HG02610 (cell line): ENCODE data around the gene ZFYVE1.
"Not testable (repeated sequence)": the region's sequence is repeated elsewhere in the genome, so short reads cannot be mapped to it uniquely, and the experiment has no call there.

Source experiments
- ATAC-seq: cut with Tn5 transposase; IDR thresholded peaks from one replicate; pipeline ENCODE4 v1.9.1; 2021; ENCODE audit warnings: mild to moderate bottlenecking, moderate library complexity; ENCODE audit not compliant: unreplicated experiment

Gene ZFYVE1, protein sequence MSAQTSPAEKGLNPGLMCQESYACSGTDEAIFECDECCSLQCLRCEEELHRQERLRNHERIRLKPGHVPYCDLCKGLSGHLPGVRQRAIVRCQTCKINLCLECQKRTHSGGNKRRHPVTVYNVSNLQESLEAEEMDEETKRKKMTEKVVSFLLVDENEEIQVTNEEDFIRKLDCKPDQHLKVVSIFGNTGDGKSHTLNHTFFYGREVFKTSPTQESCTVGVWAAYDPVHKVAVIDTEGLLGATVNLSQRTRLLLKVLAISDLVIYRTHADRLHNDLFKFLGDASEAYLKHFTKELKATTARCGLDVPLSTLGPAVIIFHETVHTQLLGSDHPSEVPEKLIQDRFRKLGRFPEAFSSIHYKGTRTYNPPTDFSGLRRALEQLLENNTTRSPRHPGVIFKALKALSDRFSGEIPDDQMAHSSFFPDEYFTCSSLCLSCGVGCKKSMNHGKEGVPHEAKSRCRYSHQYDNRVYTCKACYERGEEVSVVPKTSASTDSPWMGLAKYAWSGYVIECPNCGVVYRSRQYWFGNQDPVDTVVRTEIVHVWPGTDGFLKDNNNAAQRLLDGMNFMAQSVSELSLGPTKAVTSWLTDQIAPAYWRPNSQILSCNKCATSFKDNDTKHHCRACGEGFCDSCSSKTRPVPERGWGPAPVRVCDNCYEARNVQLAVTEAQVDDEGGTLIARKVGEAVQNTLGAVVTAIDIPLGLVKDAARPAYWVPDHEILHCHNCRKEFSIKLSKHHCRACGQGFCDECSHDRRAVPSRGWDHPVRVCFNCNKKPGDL

DNA sequence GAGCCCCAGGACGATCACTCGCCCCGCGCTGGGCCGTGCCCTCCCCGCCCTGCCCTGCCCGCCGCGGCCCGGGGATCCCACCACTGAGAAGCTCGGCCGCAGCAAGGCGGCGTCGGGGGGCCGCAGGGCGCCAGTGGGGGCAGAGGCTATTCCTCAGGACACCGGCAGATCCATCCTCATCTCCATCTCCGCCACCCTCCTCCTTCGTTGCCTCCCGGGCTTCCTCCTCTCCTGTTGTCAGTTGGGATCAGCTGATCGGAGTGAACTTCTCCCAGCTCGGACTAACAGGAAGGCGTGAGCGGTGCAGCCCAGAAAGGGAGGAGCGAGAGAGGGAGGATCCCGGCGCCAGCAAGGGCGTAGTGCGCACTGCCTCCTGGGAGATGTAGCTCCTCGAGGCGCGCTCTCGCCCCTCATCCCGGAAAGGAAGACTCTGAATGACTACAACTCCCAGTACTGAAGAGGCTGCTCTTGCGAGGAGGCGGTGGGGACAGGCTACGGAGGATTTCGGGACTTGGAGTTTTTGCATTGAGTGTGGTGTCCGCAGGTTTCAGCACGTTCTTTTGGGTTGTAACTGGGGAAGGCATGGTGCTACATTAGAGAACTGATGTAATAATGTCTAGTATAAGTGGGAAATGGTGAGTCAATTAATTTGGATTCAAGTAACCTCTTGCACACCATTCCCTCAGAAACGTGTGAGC is at the start of gene ZFYVE1:
Gene ZFYVE1 (minus strand): TSS at position 262 of the 698 bp plus-strand sequence. CDS start 2,598 bp downstream, outside the sequence.
- peak; percentile 96 for ATAC-seq

DNA sequence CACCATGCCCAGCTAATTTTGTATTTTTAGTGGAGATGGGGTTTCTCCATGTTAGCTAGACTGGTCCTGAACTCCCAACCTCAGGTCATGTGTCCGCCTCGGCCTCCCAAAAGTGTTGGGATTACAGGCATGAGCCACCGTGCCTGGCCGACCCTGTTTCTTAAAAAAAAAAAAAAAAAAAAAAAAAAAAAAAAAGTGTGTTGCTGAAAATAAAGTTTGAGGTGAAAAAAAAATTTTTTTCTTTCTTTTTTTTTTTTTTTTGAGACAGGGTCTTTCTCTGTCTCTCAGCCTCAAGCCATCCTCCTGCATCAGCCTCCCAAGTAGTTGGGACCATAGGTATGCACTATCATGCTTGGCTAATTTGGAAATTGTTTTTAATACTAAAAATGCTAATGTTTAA is 42.7 kb upstream of the ZFYVE1 start:
- no peak for ATAC-seq

DNA sequence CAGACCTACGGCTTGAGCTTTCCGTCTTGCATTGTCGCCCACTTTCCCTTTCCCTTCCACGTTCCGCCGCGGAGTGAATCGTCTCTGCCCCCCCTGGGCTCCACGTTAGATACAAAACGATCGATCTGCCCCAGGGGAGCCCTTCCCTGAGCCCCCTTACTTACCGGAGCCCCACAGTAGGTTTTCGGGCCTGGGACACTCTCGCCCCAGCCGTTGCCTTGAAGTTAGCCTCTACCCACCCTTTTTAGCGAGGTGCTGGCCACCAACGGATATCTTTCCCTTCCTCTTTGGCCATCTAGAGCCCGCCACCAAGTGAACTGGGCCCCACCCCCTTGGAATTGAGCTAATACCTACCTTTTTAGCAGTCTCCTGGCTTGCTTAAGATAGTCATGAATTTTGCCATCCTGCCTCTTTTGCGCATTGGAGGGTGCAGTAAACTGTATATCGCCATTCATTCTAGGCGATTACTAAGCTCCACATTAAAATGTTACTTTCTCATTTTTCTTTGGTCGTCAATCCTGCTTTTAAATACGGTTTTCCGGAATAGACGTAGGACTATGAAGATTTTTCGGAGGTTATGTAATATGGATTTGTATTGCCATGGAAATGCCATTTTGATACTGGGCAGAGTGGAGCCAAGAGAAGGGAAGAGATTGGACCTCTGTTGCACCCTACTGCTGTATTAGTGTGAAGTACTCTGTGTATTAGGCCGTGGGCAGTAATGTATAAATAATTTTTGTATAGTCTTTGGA is 32.2 kb upstream of the ZFYVE1 start:
- ATAC-seq: peak; percentile 7

DNA sequence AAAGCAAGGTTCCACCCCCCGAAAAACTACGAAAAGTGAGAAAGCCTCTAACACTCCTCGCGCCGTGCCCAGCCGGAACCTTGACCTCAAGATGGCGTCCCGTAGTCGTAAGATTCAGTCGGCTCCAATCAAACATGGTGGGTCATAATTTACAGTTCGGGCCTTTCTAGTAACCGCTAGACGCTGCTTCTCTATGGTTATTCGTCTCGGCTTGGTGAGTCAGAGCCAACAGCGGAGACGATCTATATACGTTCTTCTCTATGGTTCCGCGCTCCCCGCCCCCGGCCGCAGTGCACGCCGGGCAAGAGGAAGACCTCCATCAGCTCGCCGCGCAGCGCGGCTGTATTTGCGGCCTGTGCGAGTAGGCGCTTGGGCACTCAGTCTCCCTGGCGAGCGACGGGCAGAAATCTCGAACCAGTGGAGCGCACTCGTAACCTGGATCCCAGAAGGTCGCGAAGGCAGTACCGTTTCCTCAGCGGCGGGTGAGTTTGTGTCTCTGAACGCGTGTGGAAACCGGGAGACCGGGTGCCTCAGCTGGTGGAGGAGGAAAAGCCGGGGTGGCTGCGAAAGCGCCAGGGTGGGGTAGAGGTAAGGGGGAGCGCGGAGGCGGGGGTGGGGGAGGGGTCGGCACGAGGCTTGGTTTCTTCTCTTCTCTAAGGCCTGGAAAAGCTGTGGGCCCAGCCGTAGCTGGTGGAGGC is 31.5 kb upstream of the ZFYVE1 start, which contains the start of gene RBM25:
Gene RBM25 (plus strand): TSS at position 311 of the 698 bp plus-strand sequence. CDS start 13,108 bp downstream, outside the sequence.
- peak; percentile 95 for ATAC-seq

GRCh38 chr14:73057944-73058223 is 31.0 kb upstream of the ZFYVE1 start:
- no peak for ATAC-seq

- ATAC-seq: no peak
Observed at GRCh38 chr14:73055251-73055650, 28.3 kb upstream of the ZFYVE1 start.

GRCh38 chr14:73049428-73049827 is 22.5 kb upstream of the ZFYVE1 start:
- no peak for ATAC-seq

GRCh38 chr14:73047808-73048207 is 20.9 kb upstream of the ZFYVE1 start:
- no peak for ATAC-seq

DNA sequence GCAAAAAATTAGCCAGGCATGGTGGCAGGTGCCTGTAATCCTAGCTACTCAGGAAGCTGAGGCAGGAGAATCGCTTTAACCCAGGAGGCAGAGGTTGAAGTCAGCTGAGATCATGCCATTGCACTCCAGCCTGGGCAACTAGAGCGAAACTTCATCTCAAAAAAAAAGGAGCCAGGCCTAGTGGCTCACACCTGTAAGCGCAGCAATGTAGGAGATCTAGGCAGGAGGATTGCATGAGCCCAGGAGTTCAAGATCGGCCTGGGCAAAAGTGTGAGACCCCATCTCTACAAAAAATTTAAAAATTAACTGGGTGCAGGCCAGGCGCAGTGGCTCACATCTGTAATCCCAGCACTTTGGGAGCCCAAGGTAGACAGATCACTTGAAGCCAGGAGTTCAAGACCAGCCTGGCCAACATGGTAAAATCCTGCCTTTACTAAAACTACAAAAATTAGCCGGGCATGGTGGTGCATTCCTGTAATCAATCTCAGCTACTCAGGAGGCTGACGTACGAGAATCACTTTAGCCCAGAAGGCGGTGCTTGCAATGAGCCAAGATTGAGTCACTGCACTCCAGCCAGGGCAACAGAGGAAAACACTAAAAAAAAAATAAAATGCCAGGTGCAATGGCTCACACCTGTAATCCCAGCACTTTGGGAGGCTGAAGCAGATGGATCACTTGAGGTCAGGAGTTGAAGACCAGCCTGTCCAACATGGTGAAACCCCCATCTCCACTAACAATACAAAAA is 10.0 kb upstream of the ZFYVE1 start:
- ATAC-seq: not testable (repeated sequence)

DNA sequence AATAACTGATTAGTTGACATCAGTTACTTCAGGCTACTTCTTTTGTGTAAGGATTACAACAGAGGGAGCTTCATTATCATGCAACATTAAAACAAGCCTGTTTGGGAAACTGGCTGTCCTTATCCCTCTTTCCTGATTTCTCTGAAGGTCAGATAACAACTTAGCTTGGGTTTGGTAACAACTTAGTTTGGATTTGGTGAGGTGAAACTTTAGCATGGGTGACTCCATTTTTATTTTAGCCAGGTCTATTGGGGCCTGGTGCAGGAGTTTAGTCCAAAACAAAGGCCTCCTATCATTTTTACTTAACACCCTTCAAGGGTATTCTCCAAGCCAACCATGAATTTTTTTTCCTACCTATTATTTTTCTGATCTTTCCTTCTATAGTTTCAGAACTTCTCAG is 1.1 kb upstream of the ZFYVE1 start:
- no peak for ATAC-seq

GRCh38 chr14:73027546-73027945 is 640 bp upstream of the ZFYVE1 start:
- no peak for ATAC-seq

DNA sequence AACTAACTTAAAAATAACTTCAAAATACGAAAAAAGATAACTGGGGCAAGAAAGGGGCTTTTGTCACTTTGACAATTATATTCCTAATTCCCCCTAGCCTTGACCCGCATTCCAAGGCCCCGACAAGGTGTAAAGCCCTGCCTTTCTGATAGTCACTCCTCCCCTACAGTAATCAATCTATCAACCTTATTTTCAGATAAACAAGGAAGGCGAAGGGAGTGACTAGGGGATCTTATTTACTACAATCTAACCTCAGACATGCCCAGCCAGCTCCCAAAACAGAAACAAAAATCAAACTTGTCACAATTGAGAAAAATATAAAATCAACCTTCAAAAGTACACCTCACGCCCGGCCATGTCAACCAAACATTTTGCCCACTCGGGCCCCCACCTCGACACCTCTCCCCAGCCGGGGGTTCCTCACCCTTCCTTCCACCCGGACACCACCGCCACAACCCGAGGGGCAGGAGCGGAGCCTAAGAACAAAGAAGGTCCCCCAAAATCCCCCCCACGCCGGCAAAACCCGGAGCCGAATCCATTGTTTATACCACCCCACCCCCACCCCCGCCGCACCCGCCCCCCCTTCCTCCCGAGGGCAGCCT is 562 bp downstream of the ZFYVE1 start:
- ATAC-seq: no peak

DNA sequence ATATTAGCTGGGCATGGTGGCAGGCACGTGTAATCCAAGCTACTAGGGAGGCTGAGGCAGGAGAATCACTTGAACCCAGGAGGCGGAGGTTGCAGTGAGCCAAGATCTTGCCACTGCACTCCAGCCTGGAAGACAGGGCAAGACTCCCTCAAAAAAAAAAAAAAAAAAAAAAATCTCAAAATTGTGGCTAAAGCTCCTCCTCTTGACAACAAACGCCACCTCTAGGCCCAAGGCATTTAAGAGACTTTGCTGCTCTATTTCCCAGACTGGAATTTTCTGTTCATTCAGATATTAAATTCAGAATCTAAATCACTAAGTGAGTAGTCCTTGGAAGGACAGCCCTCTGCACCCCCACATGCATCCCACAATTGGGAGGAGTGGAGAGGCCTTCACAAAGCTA is 1.4 kb downstream of the ZFYVE1 start:
- no peak for ATAC-seq

DNA sequence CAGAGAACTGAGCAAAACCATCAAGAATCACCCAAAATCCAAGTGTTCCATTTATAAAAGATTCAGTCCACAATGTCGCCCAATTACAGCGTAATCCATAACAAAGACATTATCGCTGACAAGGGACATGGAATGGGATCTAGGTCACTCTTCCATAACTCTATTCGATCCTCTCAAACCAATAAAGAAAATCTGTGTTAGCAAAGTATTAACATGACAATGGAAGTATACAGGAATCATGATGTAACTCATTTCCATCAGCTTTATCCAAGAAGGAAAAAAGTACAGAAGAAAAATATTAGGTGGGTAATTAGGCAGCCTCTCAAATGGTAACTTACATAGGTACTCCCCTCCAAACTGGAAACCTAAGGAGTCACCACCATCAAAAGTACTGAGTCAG is 4.9 kb downstream of the ZFYVE1 start:
- ATAC-seq: no peak

DNA sequence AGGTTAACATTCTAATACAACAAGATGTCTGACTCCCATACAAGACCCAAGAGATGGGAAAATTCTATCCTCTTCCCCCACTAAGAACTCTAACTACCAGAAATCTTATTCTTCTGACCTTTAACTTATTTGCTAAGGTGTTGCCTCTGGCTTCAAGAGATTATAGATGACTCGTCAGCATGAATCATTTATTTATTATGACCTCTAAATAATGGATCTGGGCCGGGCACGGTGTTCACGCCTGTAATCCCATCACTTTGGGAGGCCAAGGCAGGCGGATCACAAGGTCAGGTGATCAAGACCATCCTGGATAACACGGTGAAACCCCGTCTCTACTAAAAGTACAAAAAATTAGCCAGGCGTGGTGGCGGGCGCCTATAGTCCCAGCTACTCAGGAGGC is 10.9 kb downstream of the ZFYVE1 start:
- ATAC-seq: not testable (repeated sequence)

DNA sequence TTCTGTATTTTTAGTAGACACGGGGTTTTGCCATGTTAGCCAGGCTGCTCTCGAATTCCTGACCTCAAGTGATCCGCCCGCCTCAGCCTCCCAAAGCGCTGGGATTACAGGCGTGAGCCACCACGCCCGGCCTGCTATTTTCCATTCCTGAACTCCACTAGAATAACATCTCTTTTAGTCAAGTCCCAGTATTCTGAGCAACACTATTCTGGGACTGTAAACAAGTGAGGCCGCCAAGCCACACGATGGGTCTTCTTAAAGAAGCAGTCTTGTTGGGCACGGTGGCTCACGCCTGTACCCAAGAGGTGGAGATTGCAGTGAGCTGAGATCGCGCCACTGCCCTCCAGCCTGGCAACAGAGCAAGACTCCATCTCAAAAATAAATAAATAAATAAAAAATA is 11.4 kb downstream of the ZFYVE1 start:
- ATAC-seq: not testable (repeated sequence)

GRCh38 chr14:73014105-73014504 is 12.8 kb downstream of the ZFYVE1 start:
- peak; percentile 92 for ATAC-seq

- not testable (repeated sequence) for ATAC-seq
Observed at GRCh38 chr14:73011189-73011588, 15.7 kb downstream of the ZFYVE1 start.

- no peak for ATAC-seq
Observed at GRCh38 chr14:73008501-73008900, 18.4 kb downstream of the ZFYVE1 start.
